Mesendoderm (in vitro differentiated cells): ENCODE measurements around the gene CDH11.

Source experiments
- DNase-seq: peaks from one replicate; pipeline ENCODE4 v3.0.0; 2013
- H2AK5ac ChIP-seq: 2 replicates; pipeline ENCODE4 v1.6.1; 2013; ENCODE audit warnings: low read length, inconsistent platforms
- H2BK120ac ChIP-seq: 2 replicates; pipeline ENCODE4 v1.6.1; 2013; ENCODE audit warnings: low read depth, mild to moderate bottlenecking, low read length, moderate library complexity, mixed read lengths
- H2BK15ac ChIP-seq: replicated peaks from 2 replicates; pipeline ENCODE4 v1.6.1; 2013; ENCODE audit warnings: low read depth, mild to moderate bottlenecking, moderate library complexity
- H2BK5ac ChIP-seq: 2 replicates; pipeline ENCODE4 v1.6.1; 2013; ENCODE audit warnings: low read length, inconsistent platforms
- H3K18ac ChIP-seq: 2 replicates; pipeline ENCODE4 v1.6.1; 2013; ENCODE audit warnings: mild to moderate bottlenecking, low read length, mixed read lengths
- H3K23ac ChIP-seq: one replicate; pipeline ENCODE4 v1.6.1; 2013; ENCODE audit warnings: low read length
- H3K27ac ChIP-seq: 2 replicates; pipeline ENCODE4 v1.5.1; 2013; ENCODE audit warnings: low read depth, mild to moderate bottlenecking, inconsistent platforms, low read length, moderate library complexity
- H3K27me3 ChIP-seq: 2 replicates; pipeline ENCODE4 v1.6.1; 2013; ENCODE audit warnings: low read length, control low read depth, mild to moderate bottlenecking, inconsistent platforms; ENCODE audit not compliant: insufficient read depth, poor library complexity
- H3K36me3 ChIP-seq: 2 replicates; pipeline ENCODE4 v1.6.1; 2013; ENCODE audit warnings: low read length, inconsistent platforms; ENCODE audit not compliant: control insufficient read depth, insufficient read depth
- H3K4ac ChIP-seq: one replicate; pipeline ENCODE4 v1.6.1; 2013; ENCODE audit warnings: low read depth, mild to moderate bottlenecking, low read length, moderate library complexity
- H3K4me1 ChIP-seq: 2 replicates; pipeline ENCODE4 v1.6.1; 2013; ENCODE audit warnings: low read depth, low read length, inconsistent platforms; ENCODE audit not compliant: control insufficient read depth
- H3K4me2 ChIP-seq: 2 replicates; pipeline ENCODE4 v1.6.1; 2013; ENCODE audit warnings: low read length
- H3K4me3 ChIP-seq: 2 replicates; pipeline ENCODE4 v1.5.1; 2013; ENCODE audit warnings: mild to moderate bottlenecking, low read length
- H3K56ac ChIP-seq: one replicate; pipeline ENCODE4 v1.6.1; 2013; ENCODE audit warnings: low read length
- H3K79me1 ChIP-seq: 2 replicates; pipeline ENCODE4 v1.6.1; 2013; ENCODE audit warnings: low read length, inconsistent platforms
- H3K79me2 ChIP-seq: 2 replicates; pipeline ENCODE4 v1.6.1; 2013; ENCODE audit warnings: mild to moderate bottlenecking, low read length; ENCODE audit not compliant: control insufficient read depth, insufficient read depth
- H3K9ac ChIP-seq: 2 replicates; pipeline ENCODE4 v1.6.1; 2013; ENCODE audit warnings: low read length, inconsistent platforms
- H4K5ac ChIP-seq: one replicate; pipeline ENCODE4 v1.6.1; 2013; ENCODE audit warnings: low read length
- H4K8ac ChIP-seq: one replicate; pipeline ENCODE4 v1.6.1; 2013; ENCODE audit warnings: low read depth, mild to moderate bottlenecking, control low read depth, low read length, moderate library complexity
- WGBS: extraction: QIAGEN DNeasy Blood & Tissue Kit; methylation state at CpG from one replicate; pipeline ENCODE4 v1.1.7; 2013; ENCODE audit warnings: low lambda C conversion rate, missing lambda C conversion rate; ENCODE audit not compliant: insufficient coverage; ENCODE audit errors: extremely low coverage; 5-methylcytosine and 5-hydroxymethylcytosine counted together

CDH11 gene

DNA sequence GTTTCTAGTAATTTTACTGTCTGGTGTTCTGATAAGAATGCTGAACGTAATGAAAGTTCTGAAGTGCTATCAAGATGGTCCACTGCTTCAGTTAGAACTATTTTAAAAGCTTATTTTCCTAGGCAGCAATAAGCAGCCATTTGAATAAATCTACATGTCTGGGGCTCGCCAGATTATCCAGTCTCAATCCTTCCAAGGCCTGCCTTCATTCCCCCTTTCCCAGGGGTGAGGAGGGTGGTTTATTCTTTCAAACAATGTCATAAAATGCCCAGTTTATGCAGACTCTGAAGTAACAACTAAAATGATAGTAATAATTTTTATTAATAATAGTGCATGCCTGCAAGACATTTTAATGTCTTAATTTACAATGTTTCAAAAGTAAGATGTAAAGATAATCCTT is 2.4 kb downstream of the CDH11 start:
- Histone ChIP-seq H3K27me3 (peaks cover 5% of the 10 kb centered on the region), H2BK120ac (no peak overlapping the region), H3K79me1 (no peaks in the 10 kb centered on the region), H3K4me2 (no peak overlapping the region), H2BK15ac (no peak overlapping the region), H3K4me1 (no peaks in the 10 kb centered on the region), H3K9ac (no peak overlapping the region), H3K56ac (no peak overlapping the region), H4K5ac (no peak overlapping the region), H2BK5ac (no peak overlapping the region), H4K8ac (no peak overlapping the region), H3K27ac (no peak overlapping the region), H3K4me3 (no peak overlapping the region), H3K4ac (no peak overlapping the region), H3K36me3 (no peaks in the 10 kb centered on the region), H3K18ac (no peak overlapping the region), H3K79me2 (no peaks in the 10 kb centered on the region), H3K23ac (no peak overlapping the region), H2AK5ac (no peak overlapping the region)
- no CpG with 5 or more reads among the region's 2 CpGs for WGBS
- no peak for DNase-seq

DNA sequence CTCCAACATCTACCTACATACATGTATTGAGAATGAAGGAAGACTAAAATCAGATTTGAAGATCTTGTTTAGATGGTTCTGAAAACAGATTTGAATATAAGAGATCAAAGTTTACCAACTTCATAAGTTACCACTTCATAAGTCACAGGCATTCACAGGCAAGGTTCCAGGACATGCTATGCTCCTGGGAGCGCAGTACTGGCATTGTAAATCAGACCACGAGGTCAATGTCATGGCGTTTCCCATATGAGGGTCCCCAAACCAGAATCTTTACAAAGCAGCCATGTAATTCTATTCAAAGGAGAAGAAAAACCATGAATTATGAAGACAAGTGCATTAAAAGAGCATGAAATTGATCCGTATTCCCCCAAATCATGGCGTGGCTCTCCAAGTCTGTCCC is 3.0 kb downstream of the CDH11 start:
- H3K4me2 ChIP-seq, result no peak overlapping the region
- no peak overlapping the region for H3K4me3 ChIP-seq
- no CpG with 5 or more reads among the region's 5 CpGs for WGBS
- no peak overlapping the region for H4K8ac ChIP-seq
- H3K9ac ChIP-seq, result no peak overlapping the region
- no peak overlapping the region for H2AK5ac ChIP-seq
- H3K4me1 ChIP-seq, result no peaks in the 10 kb centered on the region
- peaks cover under 1% of the 10 kb centered on the region for H3K27me3 ChIP-seq
- no peaks in the 10 kb centered on the region for H3K36me3 ChIP-seq
- no peak for DNase-seq
- H2BK5ac ChIP-seq, result no peak overlapping the region
- no peak overlapping the region for H2BK120ac ChIP-seq
- H3K79me2 ChIP-seq, result no peaks in the 10 kb centered on the region
- H3K27ac ChIP-seq, result no peak overlapping the region
- no peak overlapping the region for H2BK15ac ChIP-seq
- no peak overlapping the region for H3K4ac ChIP-seq
- no peaks in the 10 kb centered on the region for H3K79me1 ChIP-seq
- H3K56ac ChIP-seq, result no peak overlapping the region
- no peak overlapping the region for H4K5ac ChIP-seq
- H3K23ac ChIP-seq, result no peak overlapping the region
- no peak overlapping the region for H3K18ac ChIP-seq

GRCh38 chr16:65117811-65118448 is 3.9 kb downstream of the CDH11 start:
- no peak overlapping the region for H2BK120ac ChIP-seq
- no peak overlapping the region for H4K5ac ChIP-seq
- no peaks in the 10 kb centered on the region for H3K79me2 ChIP-seq
- H3K9ac ChIP-seq, result no peak overlapping the region
- H2BK5ac ChIP-seq, result no peak overlapping the region
- no peaks in the 10 kb centered on the region for H3K79me1 ChIP-seq
- no peak overlapping the region for H3K4me2 ChIP-seq
- DNase-seq, result peak; percentile 88
- no CpG with 5 or more reads among the region's 8 CpGs for WGBS
- no peak overlapping the region for H3K23ac ChIP-seq
- H3K56ac ChIP-seq, result no peak overlapping the region
- no peak overlapping the region for H2AK5ac ChIP-seq
- no peak overlapping the region for H2BK15ac ChIP-seq
- no peak overlapping the region for H3K18ac ChIP-seq
- no peaks in the 10 kb centered on the region for H3K27me3 ChIP-seq
- H3K4ac ChIP-seq, result no peak overlapping the region
- no peak overlapping the region for H3K27ac ChIP-seq
- H3K36me3 ChIP-seq, result no peaks in the 10 kb centered on the region
- H3K4me3 ChIP-seq, result no peak overlapping the region
- no peaks in the 10 kb centered on the region for H3K4me1 ChIP-seq
- no peak overlapping the region for H4K8ac ChIP-seq

DNA sequence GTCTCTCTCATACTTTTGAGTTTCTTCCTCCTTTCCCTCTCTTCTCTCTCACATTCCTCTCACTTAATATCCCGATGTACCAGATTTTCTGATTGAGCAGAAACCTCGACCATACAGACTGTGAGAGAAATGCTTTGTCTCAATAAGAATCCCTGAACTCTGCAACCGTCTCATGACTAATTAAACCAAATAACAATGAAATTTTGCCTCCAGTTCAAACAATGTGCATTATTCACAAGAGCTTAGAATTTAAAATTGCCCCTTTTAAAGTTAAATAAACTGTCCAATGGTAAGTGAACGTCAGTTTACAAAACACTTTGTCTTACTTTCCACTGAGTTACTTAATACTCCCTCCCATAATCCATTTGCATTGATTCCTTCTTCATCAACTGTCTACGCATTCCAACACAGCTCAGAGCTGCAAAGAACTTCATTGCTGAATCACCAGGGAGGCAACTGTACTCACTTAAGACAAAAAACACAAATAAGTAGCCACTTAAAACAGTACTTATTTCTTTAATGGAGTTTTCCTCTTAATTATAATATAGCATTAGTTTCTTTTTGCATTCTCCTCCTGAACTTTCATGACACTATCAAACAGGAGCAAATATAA is 4.9 kb downstream of the CDH11 start:
- no CpG with 5 or more reads among the region's 5 CpGs for whole genome bisulfite sequencing
- Histone ChIP-seq H3K27me3 (no peaks in the 10 kb centered on the region), H3K9ac (no peak overlapping the region), H2AK5ac (no peak overlapping the region), H2BK15ac (no peak overlapping the region), H3K23ac (no peak overlapping the region), H3K79me2 (no peaks in the 10 kb centered on the region), H4K5ac (no peak overlapping the region), H3K4me3 (no peak overlapping the region), H3K4me2 (no peak overlapping the region), H3K4me1 (no peaks in the 10 kb centered on the region), H3K56ac (no peak overlapping the region), H3K79me1 (no peaks in the 10 kb centered on the region), H3K18ac (no peak overlapping the region), H4K8ac (no peak overlapping the region), H2BK120ac (no peak overlapping the region), H3K4ac (no peak overlapping the region), H3K27ac (no peak overlapping the region), H2BK5ac (no peak overlapping the region), H3K36me3 (no peaks in the 10 kb centered on the region)
- DNase-seq, result no peak

GRCh38 chr16:65116216-65116615 is 5.6 kb downstream of the CDH11 start:
- no peak overlapping the region for H3K56ac ChIP-seq
- WGBS, result no CpG with 5 or more reads among the region's 4 CpGs
- no peaks in the 10 kb centered on the region for H3K36me3 ChIP-seq
- no peak overlapping the region for H2BK5ac ChIP-seq
- H2BK15ac ChIP-seq, result no peak overlapping the region
- no peak overlapping the region for H3K4ac ChIP-seq
- H3K4me3 ChIP-seq, result no peak overlapping the region
- DNase-seq, result no peak
- no peak overlapping the region for H3K9ac ChIP-seq
- H4K8ac ChIP-seq, result no peak overlapping the region
- H4K5ac ChIP-seq, result no peak overlapping the region
- H3K79me2 ChIP-seq, result no peaks in the 10 kb centered on the region
- H2AK5ac ChIP-seq, result no peak overlapping the region
- no peak overlapping the region for H2BK120ac ChIP-seq
- no peaks in the 10 kb centered on the region for H3K27me3 ChIP-seq
- no peak overlapping the region for H3K23ac ChIP-seq
- no peaks in the 10 kb centered on the region for H3K79me1 ChIP-seq
- no peak overlapping the region for H3K18ac ChIP-seq
- H3K4me2 ChIP-seq, result no peak overlapping the region
- no peak overlapping the region for H3K27ac ChIP-seq
- no peaks in the 10 kb centered on the region for H3K4me1 ChIP-seq

DNA sequence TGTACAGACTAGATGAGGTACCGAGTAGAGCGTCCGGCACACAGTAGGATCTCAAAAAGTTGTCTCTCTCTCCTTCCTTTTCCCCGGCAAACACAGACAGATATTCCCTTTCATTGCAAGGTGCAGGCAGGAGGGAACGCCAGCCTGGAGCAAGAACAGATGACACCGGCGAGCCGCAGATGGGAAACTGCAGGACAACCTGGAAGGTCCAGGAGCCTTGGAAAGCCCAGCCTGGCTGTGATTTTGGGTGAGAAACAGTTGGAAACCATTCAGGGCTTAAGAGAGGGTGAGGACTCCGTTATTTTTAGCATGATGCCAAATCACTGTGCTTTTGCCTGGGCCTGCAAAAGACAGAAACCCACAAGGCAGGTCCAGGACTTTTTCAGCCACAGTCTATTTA is 7.3 kb downstream of the CDH11 start:
- Histone ChIP-seq H2BK15ac (no peak overlapping the region), H2BK5ac (no peak overlapping the region), H3K4me1 (no peaks in the 10 kb centered on the region), H3K9ac (no peak overlapping the region), H2AK5ac (no peak overlapping the region), H3K79me1 (no peaks in the 10 kb centered on the region), H4K8ac (no peak overlapping the region), H3K18ac (no peak overlapping the region), H3K79me2 (no peaks in the 10 kb centered on the region), H3K4ac (no peak overlapping the region), H3K36me3 (no peaks in the 10 kb centered on the region), H3K56ac (no peak overlapping the region), H3K4me3 (no peak overlapping the region), H3K4me2 (no peak overlapping the region), H2BK120ac (no peak overlapping the region), H3K27me3 (no peaks in the 10 kb centered on the region), H3K27ac (no peak overlapping the region), H4K5ac (no peak overlapping the region), H3K23ac (no peak overlapping the region)
- no peak for DNase-seq
- no CpG with 5 or more reads among the region's 9 CpGs for WGBS
